HepG2 (cell line): ENCODE measurements around the gene FMNL2. TPM values are rescaled to one million over a fixed set of nuclear protein-coding genes. Genes with fewer than 3 reads are reported as not detected.

Experiments used
- HMG20A ChIP-seq: IDR thresholded peaks from 2 replicates; pipeline ENCODE4 v1.6.1; 2016; ENCODE audit warnings: borderline replicate concordance
- KLF12 ChIP-seq: sonication (generic); formaldehyde crosslinking; IDR thresholded peaks from 2 replicates; pipeline ENCODE4 v1.4.0; 2020; ENCODE audit warnings: missing genetic modification reagents, borderline replicate concordance
- MED1 ChIP-seq: sonication (generic); formaldehyde crosslinking; IDR thresholded peaks from 2 replicates; pipeline ENCODE4 v1.4.0; 2020; ENCODE audit warnings: missing genetic modification reagents
- MYC ChIP-seq: sonication (generic); formaldehyde crosslinking; IDR thresholded peaks from 2 replicates; pipeline ENCODE4 v1.9.0; 2021; ENCODE audit warnings: missing genetic modification reagents, borderline replicate concordance
- PAF1 ChIP-seq: IDR thresholded peaks from 2 replicates; pipeline ENCODE4 v1.6.1; 2016; ENCODE audit warnings: missing genetic modification reagents, missing compliant biosample characterization
- PITX1 ChIP-seq: sonication (generic); formaldehyde crosslinking; IDR thresholded peaks from 2 replicates; pipeline ENCODE4 v1.5.1; 2020; ENCODE audit warnings: mild to moderate bottlenecking, missing genetic modification reagents
- ZBTB42 ChIP-seq: sonication (generic); formaldehyde crosslinking; IDR thresholded peaks from 2 replicates; pipeline ENCODE4 v1.5.0; 2020; ENCODE audit warnings: mild to moderate bottlenecking, missing genetic modification reagents
- ZFP1 ChIP-seq: IDR thresholded peaks from 2 replicates; pipeline ENCODE4 v1.6.1; 2016
- ZNF282 ChIP-seq: fragments of 450-650 bp; IDR thresholded peaks from 2 replicates; pipeline ENCODE4 v1.6.1; 2018; ENCODE audit not compliant: partially characterized antibody
- ZNF292 ChIP-seq: sonication (generic); formaldehyde crosslinking; IDR thresholded peaks from 2 replicates; pipeline ENCODE4 v1.8.1; 2022; ENCODE audit warnings: mild to moderate bottlenecking, low read depth, missing genetic modification reagents, borderline replicate concordance
- ZNF569 ChIP-seq: sonication (generic); formaldehyde crosslinking; IDR thresholded peaks from 2 replicates; pipeline ENCODE4 v1.5.0; 2020; ENCODE audit warnings: mild to moderate bottlenecking, missing genetic modification reagents, moderate library complexity, borderline replicate concordance
- polyA plus RNA-seq, 8 experiments: library from polyadenylated mRNA; depleted of rRNA in 3 of 8; stranded (reverse) in 7 of 8; unstranded in 1 of 8; fragments of >200 nt; fragmentation: Illumina TruSeq in 4 of 8; extraction: Trizol in 4 of 8; gene quantifications; 2 replicates each; pipeline versions ENCODE4 v1.2.1 to v1.2.3, GENCODE V29; 2011 to 2016; ENCODE audit warnings: low read depth in 4 of 8, missing spikeins in 1 of 8, mixed read lengths in 1 of 8; ENCODE audit not compliant: insufficient read depth in 1 of 8
- total RNA-seq, 5 experiments: library from RNA; depleted of rRNA; stranded (reverse); fragments of >200 nt; fragmentation: Illumina TruSeq; extraction: Trizol; gene quantifications; 2 replicates each; pipeline ENCODE4 v1.2.3, GENCODE V29; 2016; ENCODE audit warnings: low read depth in 1 of 5
- TF ChIP-seq, protein P1 (sequence below): sonication (generic); formaldehyde crosslinking; IDR thresholded peaks from 2 replicates; pipeline ENCODE4 v1.9.0; 2021; ENCODE audit warnings: mild to moderate bottlenecking, missing genetic modification reagents
- TF ChIP-seq, protein P2 (sequence below), 2 experiments: sonication (generic) in 1 of 2; formaldehyde crosslinking in 1 of 2; IDR thresholded peaks; 2 replicates each; pipeline versions ENCODE4 v1.6.1 to v1.9.0; 2014 to 2022; ENCODE audit warnings: antibody characterized with exemption in 1 of 2, borderline replicate concordance in 1 of 2, inconsistent platforms in 1 of 2, low read depth in 1 of 2, missing genetic modification reagents in 1 of 2

The FMNL2 gene
- total and polyA plus RNA-seq, 2 of the 13 experiments (the other 11 are each of a cell fraction or from before 2014, with no cell fraction given): 66.5 to 67.7 TPM

DNA sequence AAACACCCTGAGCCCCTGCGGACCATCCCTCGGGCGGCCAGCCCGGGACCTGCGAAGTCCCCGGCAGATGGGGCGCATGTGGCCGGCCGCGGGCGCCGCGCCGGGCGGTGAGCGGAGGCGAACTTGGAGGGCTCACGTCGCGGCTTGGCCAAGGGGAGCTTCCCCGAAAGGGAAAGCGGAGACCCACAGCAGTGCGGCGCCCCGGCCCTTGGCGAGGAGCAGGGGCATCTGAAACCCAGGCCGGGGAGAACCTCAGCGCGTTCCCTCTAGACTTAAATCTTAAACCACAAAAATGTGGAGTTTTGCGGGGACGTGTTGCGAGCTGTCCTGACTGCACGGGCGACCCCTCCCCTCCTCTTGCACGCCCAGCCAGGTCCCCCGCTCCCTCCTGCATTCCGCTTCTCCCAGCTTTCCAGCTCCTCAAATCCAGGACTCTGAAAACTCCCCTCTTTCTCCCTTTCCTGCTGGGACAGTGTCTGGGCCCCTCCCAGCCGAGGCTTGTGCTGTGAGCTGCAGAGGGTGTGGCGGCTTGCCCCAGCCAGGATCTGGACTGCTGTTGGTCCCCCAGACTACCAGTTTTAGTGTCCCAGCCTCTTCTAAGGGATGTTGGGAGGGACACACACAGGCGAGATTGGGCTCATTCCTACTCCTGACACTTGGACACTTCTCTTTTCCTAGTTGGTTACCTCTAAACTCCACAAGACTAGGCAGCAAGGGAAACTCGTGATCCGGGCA is 1.3 kb downstream of the FMNL2 start (continued):
- TF ChIP-seq ZNF569 (CRISPR knock-in tag) (no peak), PITX1 (CRISPR knock-in tag) (peak; percentile 35; the same call in 1 of the 2 replicates), MYC (CRISPR knock-in tag) (peak; percentile 70), KLF12 (CRISPR knock-in tag) (0 out of 2 replicates have a peak, but pooled peaks have one; percentile 14), ZBTB42 (CRISPR knock-in tag) (peak; percentile 36; the same call in 1 of the 2 replicates), ZNF292 (CRISPR knock-in tag) (peak; percentile 72), PAF1 (CRISPR knock-in tag) (no peak), ZFP1 (CRISPR knock-in tag) (no peak), MED1 (CRISPR knock-in tag) (peak; percentile 41; the same call in 1 of the 2 replicates), ZNF282 (no peak), HMG20A (CRISPR knock-in tag) (no peak)
- TF ChIP-seq, protein P1, sequence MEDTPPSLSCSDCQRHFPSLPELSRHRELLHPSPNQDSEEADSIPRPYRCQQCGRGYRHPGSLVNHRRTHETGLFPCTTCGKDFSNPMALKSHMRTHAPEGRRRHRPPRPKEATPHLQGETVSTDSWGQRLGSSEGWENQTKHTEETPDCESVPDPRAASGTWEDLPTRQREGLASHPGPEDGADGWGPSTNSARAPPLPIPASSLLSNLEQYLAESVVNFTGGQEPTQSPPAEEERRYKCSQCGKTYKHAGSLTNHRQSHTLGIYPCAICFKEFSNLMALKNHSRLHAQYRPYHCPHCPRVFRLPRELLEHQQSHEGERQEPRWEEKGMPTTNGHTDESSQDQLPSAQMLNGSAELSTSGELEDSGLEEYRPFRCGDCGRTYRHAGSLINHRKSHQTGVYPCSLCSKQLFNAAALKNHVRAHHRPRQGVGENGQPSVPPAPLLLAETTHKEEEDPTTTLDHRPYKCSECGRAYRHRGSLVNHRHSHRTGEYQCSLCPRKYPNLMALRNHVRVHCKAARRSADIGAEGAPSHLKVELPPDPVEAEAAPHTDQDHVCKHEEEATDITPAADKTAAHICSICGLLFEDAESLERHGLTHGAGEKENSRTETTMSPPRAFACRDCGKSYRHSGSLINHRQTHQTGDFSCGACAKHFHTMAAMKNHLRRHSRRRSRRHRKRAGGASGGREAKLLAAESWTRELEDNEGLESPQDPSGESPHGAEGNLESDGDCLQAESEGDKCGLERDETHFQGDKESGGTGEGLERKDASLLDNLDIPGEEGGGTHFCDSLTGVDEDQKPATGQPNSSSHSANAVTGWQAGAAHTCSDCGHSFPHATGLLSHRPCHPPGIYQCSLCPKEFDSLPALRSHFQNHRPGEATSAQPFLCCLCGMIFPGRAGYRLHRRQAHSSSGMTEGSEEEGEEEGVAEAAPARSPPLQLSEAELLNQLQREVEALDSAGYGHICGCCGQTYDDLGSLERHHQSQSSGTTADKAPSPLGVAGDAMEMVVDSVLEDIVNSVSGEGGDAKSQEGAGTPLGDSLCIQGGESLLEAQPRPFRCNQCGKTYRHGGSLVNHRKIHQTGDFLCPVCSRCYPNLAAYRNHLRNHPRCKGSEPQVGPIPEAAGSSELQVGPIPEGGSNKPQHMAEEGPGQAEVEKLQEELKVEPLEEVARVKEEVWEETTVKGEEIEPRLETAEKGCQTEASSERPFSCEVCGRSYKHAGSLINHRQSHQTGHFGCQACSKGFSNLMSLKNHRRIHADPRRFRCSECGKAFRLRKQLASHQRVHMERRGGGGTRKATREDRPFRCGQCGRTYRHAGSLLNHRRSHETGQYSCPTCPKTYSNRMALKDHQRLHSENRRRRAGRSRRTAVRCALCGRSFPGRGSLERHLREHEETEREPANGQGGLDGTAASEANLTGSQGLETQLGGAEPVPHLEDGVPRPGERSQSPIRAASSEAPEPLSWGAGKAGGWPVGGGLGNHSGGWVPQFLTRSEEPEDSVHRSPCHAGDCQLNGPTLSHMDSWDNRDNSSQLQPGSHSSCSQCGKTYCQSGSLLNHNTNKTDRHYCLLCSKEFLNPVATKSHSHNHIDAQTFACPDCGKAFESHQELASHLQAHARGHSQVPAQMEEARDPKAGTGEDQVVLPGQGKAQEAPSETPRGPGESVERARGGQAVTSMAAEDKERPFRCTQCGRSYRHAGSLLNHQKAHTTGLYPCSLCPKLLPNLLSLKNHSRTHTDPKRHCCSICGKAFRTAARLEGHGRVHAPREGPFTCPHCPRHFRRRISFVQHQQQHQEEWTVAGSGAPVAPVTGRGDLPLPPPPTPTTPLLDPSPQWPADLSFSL (CRISPR knock-in tag): no peak
- TF ChIP-seq, protein P2, sequence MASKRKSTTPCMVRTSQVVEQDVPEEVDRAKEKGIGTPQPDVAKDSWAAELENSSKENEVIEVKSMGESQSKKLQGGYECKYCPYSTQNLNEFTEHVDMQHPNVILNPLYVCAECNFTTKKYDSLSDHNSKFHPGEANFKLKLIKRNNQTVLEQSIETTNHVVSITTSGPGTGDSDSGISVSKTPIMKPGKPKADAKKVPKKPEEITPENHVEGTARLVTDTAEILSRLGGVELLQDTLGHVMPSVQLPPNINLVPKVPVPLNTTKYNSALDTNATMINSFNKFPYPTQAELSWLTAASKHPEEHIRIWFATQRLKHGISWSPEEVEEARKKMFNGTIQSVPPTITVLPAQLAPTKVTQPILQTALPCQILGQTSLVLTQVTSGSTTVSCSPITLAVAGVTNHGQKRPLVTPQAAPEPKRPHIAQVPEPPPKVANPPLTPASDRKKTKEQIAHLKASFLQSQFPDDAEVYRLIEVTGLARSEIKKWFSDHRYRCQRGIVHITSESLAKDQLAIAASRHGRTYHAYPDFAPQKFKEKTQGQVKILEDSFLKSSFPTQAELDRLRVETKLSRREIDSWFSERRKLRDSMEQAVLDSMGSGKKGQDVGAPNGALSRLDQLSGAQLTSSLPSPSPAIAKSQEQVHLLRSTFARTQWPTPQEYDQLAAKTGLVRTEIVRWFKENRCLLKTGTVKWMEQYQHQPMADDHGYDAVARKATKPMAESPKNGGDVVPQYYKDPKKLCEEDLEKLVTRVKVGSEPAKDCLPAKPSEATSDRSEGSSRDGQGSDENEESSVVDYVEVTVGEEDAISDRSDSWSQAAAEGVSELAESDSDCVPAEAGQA (IDR thresholded peaks at IDR 0.05; ENCODE audit: low read depth): no peak
- TF ChIP-seq, protein P2 (CRISPR knock-in tag; IDR thresholded peaks at IDR 0.05; ENCODE audit: borderline replicate concordance): no peak
